22Rv1 (cell line): ENCODE results near the gene GRAP2.
A peak's percentile ranks its signal among the peaks of the same experiment; 100 is the strongest.
"Not testable (repeated sequence)": the region's sequence is repeated elsewhere in the genome, so short reads cannot be mapped to it uniquely, and the experiment has no call there.

Experiments
- H3K27ac ChIP-seq: fragments of 450-650 bp; 2 replicates; pipeline ENCODE4 v1.5.1; 2017
- ZFX ChIP-seq: fragments of 450-650 bp; IDR thresholded peaks from 2 replicates; pipeline ENCODE4 v1.6.1; 2017; ENCODE audit warnings: antibody characterized with exemption, borderline replicate concordance
- TF ChIP-seq, protein P1 (sequence below): fragments of 450-650 bp; IDR thresholded peaks from 2 replicates; pipeline ENCODE4 v1.5.1; 2017; ENCODE audit warnings: mild to moderate bottlenecking

Gene GRAP2

DNA sequence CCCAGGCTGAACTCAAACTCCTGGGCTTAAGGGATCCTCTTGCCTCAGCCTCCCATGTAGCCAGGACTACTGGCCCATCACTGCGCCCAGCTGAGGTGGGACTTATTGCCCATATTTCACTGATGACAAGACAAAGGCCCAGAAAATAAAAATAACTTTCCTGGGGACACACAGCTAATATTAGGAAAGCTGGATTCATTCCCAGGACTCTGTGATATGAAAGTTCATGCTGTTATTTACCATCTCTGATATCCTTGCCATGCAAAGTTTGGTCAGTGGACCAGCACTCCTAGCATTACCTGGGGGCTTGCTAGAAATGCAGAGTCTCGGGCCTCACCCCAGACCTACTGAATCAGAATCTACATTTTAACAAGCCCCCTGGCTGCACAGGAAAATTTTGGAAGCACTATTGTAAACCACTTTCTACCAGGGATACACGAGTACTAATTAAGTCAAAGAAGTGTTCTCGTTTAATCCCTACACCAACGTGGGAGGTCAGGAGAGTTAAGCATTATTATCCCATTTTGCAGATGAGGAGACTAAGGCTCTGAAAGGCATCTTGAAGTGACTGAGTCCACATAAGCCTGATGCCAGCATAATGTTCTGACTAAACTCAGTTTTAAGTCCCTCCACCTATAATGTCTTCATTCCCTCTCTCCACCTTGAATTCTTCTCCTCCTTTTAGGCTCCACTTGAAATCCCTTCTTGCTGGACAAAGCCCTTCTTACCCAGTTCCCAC, 91.4 kb downstream of the GRAP2 start:
- H3K27ac ChIP-seq = no peak overlapping the region
- TF ChIP-seq ZFX = no peak
- TF ChIP-seq, protein P1, sequence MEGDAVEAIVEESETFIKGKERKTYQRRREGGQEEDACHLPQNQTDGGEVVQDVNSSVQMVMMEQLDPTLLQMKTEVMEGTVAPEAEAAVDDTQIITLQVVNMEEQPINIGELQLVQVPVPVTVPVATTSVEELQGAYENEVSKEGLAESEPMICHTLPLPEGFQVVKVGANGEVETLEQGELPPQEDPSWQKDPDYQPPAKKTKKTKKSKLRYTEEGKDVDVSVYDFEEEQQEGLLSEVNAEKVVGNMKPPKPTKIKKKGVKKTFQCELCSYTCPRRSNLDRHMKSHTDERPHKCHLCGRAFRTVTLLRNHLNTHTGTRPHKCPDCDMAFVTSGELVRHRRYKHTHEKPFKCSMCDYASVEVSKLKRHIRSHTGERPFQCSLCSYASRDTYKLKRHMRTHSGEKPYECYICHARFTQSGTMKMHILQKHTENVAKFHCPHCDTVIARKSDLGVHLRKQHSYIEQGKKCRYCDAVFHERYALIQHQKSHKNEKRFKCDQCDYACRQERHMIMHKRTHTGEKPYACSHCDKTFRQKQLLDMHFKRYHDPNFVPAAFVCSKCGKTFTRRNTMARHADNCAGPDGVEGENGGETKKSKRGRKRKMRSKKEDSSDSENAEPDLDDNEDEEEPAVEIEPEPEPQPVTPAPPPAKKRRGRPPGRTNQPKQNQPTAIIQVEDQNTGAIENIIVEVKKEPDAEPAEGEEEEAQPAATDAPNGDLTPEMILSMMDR = no peak

DNA sequence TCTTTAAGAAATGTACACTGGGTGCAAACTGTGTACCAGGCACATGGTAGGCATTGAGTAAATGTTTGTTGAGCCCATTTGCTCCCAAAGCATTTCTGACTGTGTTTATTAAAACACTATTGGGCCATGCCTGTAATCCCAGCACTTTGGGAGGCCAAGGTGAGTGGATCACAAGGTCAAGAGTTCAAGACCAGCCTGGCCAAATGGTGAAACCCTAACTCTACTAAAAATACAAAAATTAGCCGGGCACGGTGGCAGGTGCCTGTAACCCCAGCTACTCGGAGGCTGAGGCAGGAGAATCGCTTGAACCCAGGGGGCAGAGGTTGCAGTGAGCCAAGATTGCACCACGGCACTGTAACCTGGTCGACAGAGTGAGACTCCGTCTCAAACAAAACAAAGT, 92.0 kb downstream of the GRAP2 start:
- not testable (repeated sequence) for H3K27ac ChIP-seq

DNA sequence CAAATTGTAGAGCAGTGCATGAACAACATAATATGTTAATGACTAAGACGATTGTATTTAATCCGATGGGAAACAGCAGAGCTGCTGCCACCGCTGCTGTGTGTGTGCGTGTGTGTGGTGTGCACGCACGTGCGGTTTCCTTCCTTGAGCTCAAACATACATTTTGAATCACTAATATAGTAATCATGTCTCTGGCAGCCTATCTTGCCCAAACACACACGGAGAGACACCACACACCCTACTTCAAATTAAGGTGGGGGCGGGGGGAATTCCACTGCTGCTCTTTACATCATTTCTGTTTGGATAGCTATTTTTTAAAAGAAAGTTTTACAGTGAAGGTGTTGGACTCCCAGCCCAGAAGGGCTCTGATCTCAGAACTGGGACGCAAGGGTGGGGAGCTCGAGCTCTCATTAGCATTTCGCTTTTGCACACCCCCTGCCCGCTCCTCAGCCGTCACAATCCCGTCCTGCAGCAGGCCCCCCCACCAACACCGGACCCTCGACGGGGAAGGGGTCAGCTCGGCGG, 93.2 kb downstream of the GRAP2 start:
- TF ChIP-seq, protein P1 = no peak
- TF ChIP-seq ZFX = no peak
- H3K27ac ChIP-seq = peak overlapping the region; percentile 49; the same call in 1 of the 2 replicates

DNA sequence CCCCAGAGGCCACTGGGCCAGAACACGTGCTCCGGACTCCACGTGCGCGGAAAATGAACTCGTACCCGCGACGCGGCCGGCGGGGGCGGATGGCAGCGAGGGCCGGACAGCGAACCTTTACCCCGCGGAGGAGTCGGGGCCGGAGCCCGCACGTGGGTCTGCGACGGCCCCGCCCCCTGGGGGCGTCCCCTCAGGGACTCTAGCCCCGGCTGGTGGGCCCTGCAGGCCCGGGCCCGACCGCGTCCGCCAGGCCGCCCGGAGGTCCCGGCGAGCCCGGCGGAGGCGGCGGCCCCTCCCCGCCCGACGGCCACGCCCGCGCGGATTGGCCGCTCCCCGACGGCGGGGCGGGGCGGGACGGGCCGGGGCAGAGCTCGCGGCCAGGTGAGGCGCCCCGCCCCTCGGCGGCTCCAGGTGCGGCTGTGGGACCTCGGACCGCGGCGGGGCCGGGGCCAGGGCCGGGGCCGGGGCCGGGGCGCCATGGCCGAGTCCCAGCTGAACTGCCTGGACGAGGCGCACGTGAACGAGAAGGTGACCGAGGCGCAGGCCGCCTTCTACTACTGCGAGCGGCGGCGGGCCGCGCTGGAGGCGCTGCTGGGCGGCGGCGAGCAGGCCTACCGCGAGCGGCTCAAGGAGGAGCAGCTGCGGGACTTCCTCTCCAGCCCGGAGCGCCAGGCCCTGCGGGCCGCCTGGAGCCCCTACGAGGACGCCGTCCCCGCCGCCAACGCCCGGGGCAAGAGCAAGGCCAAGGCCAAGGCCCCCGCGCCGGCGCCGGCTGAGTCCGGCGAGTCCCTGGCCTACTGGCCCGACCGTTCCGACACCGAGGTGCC, 93.9 kb downstream of the GRAP2 start, which contains the start of gene FAM83F:
TSS of gene FAM83F (plus strand) at position 389 of the 827 bp plus-strand sequence. CDS start at position 478, 89 bp downstream.
- peak within 1 kb of the TSS; percentile 49 for H3K27ac ChIP-seq
- TF ChIP-seq, protein P1 = 0 out of 2 replicates have a peak, but pooled peaks have one; percentile 9
- no peak for TF ChIP-seq ZFX

DNA sequence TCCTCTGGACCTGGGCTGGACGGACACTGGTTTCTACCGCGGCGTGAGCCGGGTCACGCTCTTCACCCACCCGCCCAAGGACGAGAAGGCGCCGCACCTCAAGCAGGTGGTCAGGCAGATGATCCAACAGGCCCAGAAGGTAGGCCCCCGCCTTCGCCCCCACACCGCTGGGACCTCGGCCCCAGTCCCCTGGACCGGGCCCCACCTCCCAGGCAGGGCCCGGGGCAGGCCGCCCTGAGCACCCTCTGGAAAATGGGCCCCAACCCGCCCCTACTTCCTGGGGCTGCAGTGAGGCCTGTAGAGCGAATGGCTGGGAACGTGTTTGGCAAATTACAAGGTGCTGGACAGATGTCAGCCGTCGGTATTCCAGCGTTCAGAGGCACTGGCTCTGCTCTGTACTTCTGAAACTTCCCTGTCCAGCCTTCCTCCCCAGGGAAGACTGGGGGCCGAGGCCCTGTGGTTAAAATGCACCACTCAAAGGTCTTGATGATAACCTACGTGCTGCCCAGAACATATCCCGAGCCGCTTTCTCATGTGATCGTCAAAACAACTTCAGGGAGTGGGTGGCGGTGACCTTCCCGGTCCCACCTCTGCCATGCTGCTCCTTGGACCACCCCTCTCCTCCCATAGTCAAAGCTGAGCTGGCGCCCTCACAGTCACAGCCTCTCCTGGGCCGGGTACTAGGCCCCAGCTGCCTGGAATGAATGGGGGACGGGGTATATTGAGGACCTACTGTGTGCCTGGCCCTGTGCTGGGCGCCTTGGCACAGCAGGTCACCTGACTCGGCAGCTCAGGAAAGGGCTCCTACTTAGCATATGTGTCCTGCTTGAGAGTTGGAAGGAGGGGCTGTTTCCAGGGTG, 94.7 kb downstream of the GRAP2 start:
- TF ChIP-seq, protein P1 = no peak
- TF ChIP-seq ZFX = no peak
- H3K27ac ChIP-seq = peak overlapping the region; percentile 49

DNA sequence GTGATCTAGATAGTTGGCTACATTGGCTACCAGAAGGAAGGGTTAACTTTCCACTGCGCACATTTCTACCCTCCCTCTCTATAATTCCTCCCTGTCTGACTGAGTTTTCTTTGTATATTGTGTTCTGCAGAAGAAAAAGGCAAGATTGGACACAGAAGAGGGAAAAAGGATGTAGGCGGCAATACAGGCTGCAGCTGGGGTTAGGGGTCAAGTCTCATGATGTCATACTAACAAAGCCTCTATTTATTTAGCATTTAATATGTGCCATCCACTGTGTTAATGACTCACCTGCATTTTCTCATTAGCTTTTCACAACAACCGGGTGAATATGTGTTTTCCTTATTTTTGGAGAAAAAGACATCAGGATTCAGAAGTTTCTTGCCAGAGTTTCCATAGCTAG, 95.8 kb downstream of the GRAP2 start:
- H3K27ac ChIP-seq = peak overlapping the region; percentile 25; the same call in 1 of the 2 replicates
- no peak for TF ChIP-seq ZFX
- TF ChIP-seq, protein P1 = no peak

DNA sequence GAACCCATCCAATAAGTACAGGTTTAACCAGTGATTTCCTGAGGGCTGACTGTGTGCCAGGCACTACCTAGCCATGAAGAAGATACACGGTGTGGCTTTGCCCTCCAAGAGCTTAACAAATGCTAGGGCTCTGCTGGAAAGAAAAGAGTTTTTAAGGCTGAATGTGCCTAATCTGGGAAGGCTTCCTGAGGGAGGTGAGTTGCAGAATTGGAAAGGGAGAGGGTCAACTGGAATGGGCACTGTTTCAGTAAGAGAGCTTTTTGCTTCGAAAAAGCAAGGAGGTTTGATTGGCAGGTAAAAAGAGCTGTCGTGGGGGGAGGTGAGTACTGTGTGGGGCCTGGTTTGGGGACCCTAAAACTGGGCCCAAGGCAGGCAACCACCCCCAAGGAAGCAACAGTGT, 96.5 kb downstream of the GRAP2 start:
- H3K27ac ChIP-seq = peak overlapping the region; percentile 65
- TF ChIP-seq ZFX = no peak
- TF ChIP-seq, protein P1 = no peak
